Measurements from ENCODE around the gene EMX1.

GRCh38 chr2:72982781-72983499 is 65.6 kb downstream of the EMX1 start:
- TF ChIP-seq CTCF (IDR thresholded peaks at IDR 0.05) (no peak), POLR2A (IDR thresholded peaks at IDR 0.05) (no peak)
